Thymus (tissue), 11 donors: ENCODE results near the gene NFIB. TPM values are rescaled to one million over a fixed set of nuclear protein-coding genes. Genes with fewer than 3 reads are reported as not detected.

Experiments
- DNase-seq, 9 donors: peaks; one replicate each; pipeline ENCODE4 v3.0.0-alpha.2; 2013; ENCODE audit warnings: low spot score in 9 of 9, low read depth in 6 of 9, missing footprints in 1 of 9
- H3K27ac ChIP-seq, 2 donors: one replicate each; pipeline ENCODE4 v1.5.1; 2013; ENCODE audit warnings: control low read depth in 1 of 2, low read depth in 1 of 2, low read length in 1 of 2, mild to moderate bottlenecking in 1 of 2, moderate library complexity in 1 of 2
- H3K27me3 ChIP-seq, 2 donors: one replicate each; pipeline ENCODE4 v1.5.1; 2013; ENCODE audit warnings: low read length in 1 of 2; ENCODE audit not compliant: control insufficient read depth in 2 of 2, insufficient read depth in 1 of 2
- H3K36me3 ChIP-seq, 2 donors: one replicate each; pipeline ENCODE4 v1.5.1; 2013; ENCODE audit warnings: low read length in 1 of 2, mild to moderate bottlenecking in 1 of 2, moderate library complexity in 1 of 2; ENCODE audit not compliant: control insufficient read depth in 2 of 2, insufficient read depth in 2 of 2
- H3K4me1 ChIP-seq, 2 donors: one replicate each; pipeline ENCODE4 v1.5.1; 2013; ENCODE audit warnings: low read length in 2 of 2; ENCODE audit not compliant: control insufficient read depth in 2 of 2, insufficient read depth in 2 of 2
- H3K4me3 ChIP-seq, 2 donors: one replicate each; pipeline ENCODE4 v1.5.1; 2013; ENCODE audit warnings: low read length in 2 of 2, control low read depth in 1 of 2, mild to moderate bottlenecking in 1 of 2
- H3K9me3 ChIP-seq, 2 donors: one replicate each; pipeline ENCODE4 v1.5.1; 2013; ENCODE audit warnings: low read length in 1 of 2, mild to moderate bottlenecking in 1 of 2; ENCODE audit not compliant: control insufficient read depth in 2 of 2, insufficient read depth in 1 of 2
- WGBS: extraction: QIAGEN DNeasy Blood & Tissue Kit; methylation state at CpG from one replicate; pipeline ENCODE4 v1.1.7; 2013; 5-methylcytosine and 5-hydroxymethylcytosine counted together
- polyA plus RNA-seq: library from polyadenylated mRNA; stranded (reverse); fragments of 200-250 nt; gene quantifications from one replicate; pipeline ENCODE4 v1.2.3, GENCODE V29; 2013
- total RNA-seq: library from RNA; stranded (reverse); fragments of 120-200 nt; gene quantifications from one replicate; pipeline ENCODE4 v1.2.4, GENCODE V29; 2013
- donor health status: healthy.

The NFIB gene
- total and polyA plus RNA-seq, 2 donors = 10.3 to 12.4 TPM

GRCh38 chr9:14064940-14065339, 249.0 kb downstream of the NFIB start:
- no peak for DNase-seq
- WGBS = 99% methylated on average over 2 of the region's 2 CpGs
- H3K4me1 ChIP-seq = no peaks in the 10 kb centered on the region
- H3K9me3 ChIP-seq = no peaks in the 10 kb centered on the region
- no peaks in the 10 kb centered on the region for H3K36me3 ChIP-seq
- H3K27ac ChIP-seq = no peak overlapping the region
- H3K4me3 ChIP-seq = no peak overlapping the region
- H3K27me3 ChIP-seq = no peaks in the 10 kb centered on the region

- H3K27me3 ChIP-seq = no peaks in the 10 kb centered on the region
- no peaks in the 10 kb centered on the region for H3K9me3 ChIP-seq
- DNase-seq = no peak
- H3K4me1 ChIP-seq = no peaks in the 10 kb centered on the region
- 90% methylated on average over 1 of the region's 1 CpG for WGBS
- H3K27ac ChIP-seq = no peak overlapping the region
- H3K36me3 ChIP-seq = no peaks in the 10 kb centered on the region
- no peak overlapping the region for H3K4me3 ChIP-seq
Observed at GRCh38 chr9:14063756-14064155, 250.2 kb downstream of the NFIB start.

DNA sequence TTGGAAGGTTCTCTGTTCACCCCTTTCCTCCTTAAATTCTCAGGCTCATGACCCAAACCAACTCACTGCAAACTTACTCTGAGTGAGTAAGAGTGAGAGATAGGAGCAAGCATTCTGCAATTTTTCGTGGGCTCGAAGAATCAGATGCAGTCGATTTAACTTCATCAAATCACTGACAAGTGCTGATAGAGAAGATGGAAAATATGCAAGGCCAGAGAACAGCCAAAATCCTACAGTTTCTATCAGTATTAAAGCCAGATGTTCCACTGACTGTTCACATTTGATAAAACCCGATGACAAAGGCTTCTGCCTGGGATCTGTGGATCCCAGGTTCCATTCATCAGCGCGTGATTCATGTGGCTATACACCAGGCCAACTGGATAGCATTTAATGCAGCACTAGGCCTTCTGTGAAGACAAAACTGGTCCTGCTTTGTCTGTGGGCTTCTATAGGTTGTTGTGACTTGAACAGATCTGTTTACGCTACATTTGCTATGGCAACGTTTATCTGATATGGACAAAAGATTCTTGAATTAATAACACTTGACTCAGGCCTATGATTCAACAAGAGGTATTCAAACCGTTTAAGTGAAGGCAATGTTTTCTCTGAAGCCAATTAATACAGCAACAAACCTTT, 251.2 kb downstream of the NFIB start:
- no peaks in the 10 kb centered on the region for H3K9me3 ChIP-seq
- H3K27ac ChIP-seq = peak overlapping the region in 1 of 2 donors; percentile 30
- no peaks in the 10 kb centered on the region for H3K4me1 ChIP-seq
- WGBS = 88% methylated on average over 9 of the region's 9 CpGs
- no peak for DNase-seq
- no peak overlapping the region for H3K4me3 ChIP-seq
- no peaks in the 10 kb centered on the region for H3K27me3 ChIP-seq
- H3K36me3 ChIP-seq = no peaks in the 10 kb centered on the region

GRCh38 chr9:14061936-14062585, 251.9 kb downstream of the NFIB start:
- Histone ChIP-seq H3K27me3 (no peaks in the 10 kb centered on the region), H3K4me1 (no peaks in the 10 kb centered on the region), H3K36me3 (no peaks in the 10 kb centered on the region), H3K27ac (peak overlapping the region in 1 of 2 donors; percentile 30), H3K9me3 (no peaks in the 10 kb centered on the region), H3K4me3 (no peak overlapping the region)
- DNase-seq = no peak
- WGBS = 94% methylated on average over 15 of the region's 15 CpGs

- no peak overlapping the region for H3K4me3 ChIP-seq
- H3K27ac ChIP-seq = no peak overlapping the region
- H3K27me3 ChIP-seq = no peaks in the 10 kb centered on the region
- 82% methylated on average over 5 of the region's 5 CpGs for WGBS
- no peak for DNase-seq
- H3K36me3 ChIP-seq = no peaks in the 10 kb centered on the region
- H3K9me3 ChIP-seq = no peaks in the 10 kb centered on the region
- H3K4me1 ChIP-seq = no peaks in the 10 kb centered on the region
Observed at GRCh38 chr9:14058325-14058688, 255.6 kb downstream of the NFIB start.

GRCh38 chr9:14057368-14058324, 256.3 kb downstream of the NFIB start:
- no peaks in the 10 kb centered on the region for H3K4me1 ChIP-seq
- H3K27ac ChIP-seq = no peak overlapping the region
- WGBS = 76% methylated on average over 13 of the region's 13 CpGs
- no peaks in the 10 kb centered on the region for H3K36me3 ChIP-seq
- no peak overlapping the region for H3K4me3 ChIP-seq
- H3K9me3 ChIP-seq = no peaks in the 10 kb centered on the region
- H3K27me3 ChIP-seq = no peaks in the 10 kb centered on the region
- no peak for DNase-seq

DNA sequence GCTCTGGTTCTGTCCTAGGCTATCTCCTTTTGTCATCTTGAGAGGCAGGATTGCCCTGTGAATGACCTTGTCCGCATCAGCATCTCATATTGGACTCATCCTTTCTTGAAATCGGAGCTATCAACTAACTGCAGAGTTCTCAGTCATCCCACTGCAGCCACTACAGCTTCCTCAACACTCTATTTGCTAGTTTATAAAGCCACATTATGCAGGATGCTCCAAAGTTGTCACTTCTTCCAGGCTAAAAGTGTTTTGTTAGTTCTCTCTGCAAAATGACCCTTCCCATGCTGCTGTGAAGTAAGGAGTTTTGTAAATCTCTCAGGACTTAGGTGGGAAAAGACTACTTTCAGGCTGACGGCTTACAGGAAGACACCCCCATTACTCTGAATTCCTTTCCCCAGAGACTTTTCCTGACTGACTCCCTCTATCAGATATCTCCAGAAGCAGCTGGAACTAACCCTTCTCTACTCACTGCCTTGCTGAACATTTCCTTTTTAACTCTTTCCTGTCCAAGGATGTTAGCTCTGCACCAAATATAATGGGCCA, 257.6 kb downstream of the NFIB start:
- Histone ChIP-seq H3K4me1 (no peaks in the 10 kb centered on the region), H3K27ac (no peak overlapping the region)
- WGBS = 63% methylated on average over 3 of the region's 3 CpGs

DNA sequence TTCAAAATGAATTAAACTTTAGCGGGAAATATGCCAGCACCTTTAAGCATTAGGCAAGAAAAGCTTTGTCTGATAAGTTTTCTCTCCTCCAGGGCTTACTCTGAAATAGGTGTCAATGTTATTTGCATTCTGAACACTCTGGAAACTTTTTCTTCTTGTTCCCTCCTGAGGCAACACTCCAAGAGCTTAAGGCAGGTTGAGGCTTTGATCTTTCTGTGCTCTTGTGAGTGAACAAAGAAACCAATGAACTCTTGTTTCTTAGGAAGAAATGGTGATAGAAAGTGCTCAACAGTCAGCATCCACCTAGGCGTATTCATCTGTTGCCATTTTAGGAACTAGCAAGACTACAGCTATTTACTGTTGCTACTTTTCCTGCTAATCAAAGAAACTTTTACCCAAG, 259.8 kb downstream of the NFIB start:
- Histone ChIP-seq H3K36me3 (no peaks in the 10 kb centered on the region), H3K4me1 (no peaks in the 10 kb centered on the region), H3K27ac (no peak overlapping the region), H3K27me3 (no peaks in the 10 kb centered on the region), H3K9me3 (no peaks in the 10 kb centered on the region), H3K4me3 (no peak overlapping the region)
- no peak for DNase-seq
- WGBS = 98% methylated on average over 2 of the region's 2 CpGs

More for the DNA sequence above, 257.6 kb downstream of the NFIB start:
- Histone ChIP-seq H3K36me3 (no peaks in the 10 kb centered on the region), H3K27me3 (no peaks in the 10 kb centered on the region), H3K4me3 (no peak overlapping the region), H3K9me3 (no peaks in the 10 kb centered on the region)
- no peak for DNase-seq

GRCh38 chr9:14052359-14052758, 261.6 kb downstream of the NFIB start:
- Histone ChIP-seq H3K9me3 (no peaks in the 10 kb centered on the region), H3K27ac (no peak overlapping the region), H3K4me3 (no peak overlapping the region), H3K27me3 (no peaks in the 10 kb centered on the region), H3K4me1 (no peaks in the 10 kb centered on the region), H3K36me3 (no peaks in the 10 kb centered on the region)
- DNase-seq = no peak
- 98% methylated on average over 2 of the region's 2 CpGs for WGBS
